AG04450 (cell line): ENCODE results near the gene SDK1. TPM values are rescaled to one million over a fixed set of nuclear protein-coding genes. Genes with fewer than 3 reads are reported as not detected.

Experiments
- CTCF ChIA-PET: fragments of 300-600, 350-600 bp; formaldehyde crosslinking; extraction: SDS; loops from one replicate; lab custom pipeline; 2022; ENCODE audit warnings: antibody characterized with exemption, inconsistent platforms; lab: Charles Lee
- POLR2A ChIA-PET: fragments of 350-600 bp; formaldehyde crosslinking; extraction: SDS; loops from one replicate; lab custom pipeline; 2021; ENCODE audit warnings: antibody characterized with exemption, inconsistent platforms; lab: Yijun Ruan, JAX
- DNase-seq: peaks from one replicate; pipeline ENCODE4 v3.0.0-alpha.2; 2011; ENCODE audit warnings: low read depth, low spot score
- H3K27ac ChIP-seq: one replicate; pipeline ENCODE4 v1.5.1; 2012; ENCODE audit warnings: low read depth, low read length, control low read depth
- H3K27me3 ChIP-seq: one replicate; pipeline ENCODE4 v1.6.0; 2012; ENCODE audit warnings: low read length; ENCODE audit not compliant: control insufficient read depth, insufficient read depth
- H3K4me3 ChIP-seq: 2 replicates; pipeline ENCODE4 v1.5.1; 2011; ENCODE audit warnings: mild to moderate bottlenecking, low read depth, low read length, control low read depth
- H3K9me3 ChIP-seq: 2 replicates; pipeline ENCODE4 v1.5.1; 2012; ENCODE audit warnings: low read length; ENCODE audit not compliant: control insufficient read depth, insufficient read depth
- CTCF ChIP-seq: IDR thresholded peaks from 2 replicates; pipeline ENCODE4 v1.5.1; 2011; ENCODE audit warnings: low read depth, low read length, control low read depth, inconsistent platforms
- polyA plus RNA-seq: library from polyadenylated mRNA; depleted of rRNA; stranded (reverse); fragments of >200 nt; gene quantifications from 2 replicates; pipeline ENCODE4 v1.2.3, GENCODE V29; 2011

SDK1 gene
- polyA plus RNA-seq, 1 experiment = 2.2 TPM

GRCh38 chr7:4119848-4120247, 818.8 kb downstream of the SDK1 start:
- no peaks in the 10 kb centered on the region for H3K27me3 ChIP-seq
- H3K4me3 ChIP-seq = no peak overlapping the region
- H3K9me3 ChIP-seq = peaks cover 57% of the 10 kb centered on the region
- CTCF ChIA-PET = no interaction called here
- no peak for DNase-seq
- TF ChIP-seq CTCF = no peak
- POLR2A ChIA-PET = no interaction called here
- no peak overlapping the region for H3K27ac ChIP-seq

- H3K9me3 ChIP-seq = peaks cover 56% of the 10 kb centered on the region
- H3K4me3 ChIP-seq = no peak overlapping the region
- CTCF ChIA-PET = no interaction called here
- no peak for DNase-seq
- TF ChIP-seq CTCF = no peak
- H3K27ac ChIP-seq = no peak overlapping the region
- H3K27me3 ChIP-seq = no peaks in the 10 kb centered on the region
- POLR2A ChIA-PET = no interaction called here
Measured at GRCh38 chr7:4123346-4123745, 822.3 kb downstream of the SDK1 start.

- Histone ChIP-seq H3K4me3 (no peak overlapping the region), H3K27me3 (no peaks in the 10 kb centered on the region), H3K9me3 (peaks cover 61% of the 10 kb centered on the region), H3K27ac (no peak overlapping the region)
- no peak for DNase-seq
- CTCF ChIA-PET = no interaction called here
- POLR2A ChIA-PET = no interaction called here
- TF ChIP-seq CTCF = no peak
Measured at GRCh38 chr7:4123823-4124222, 822.8 kb downstream of the SDK1 start.

GRCh38 chr7:4124556-4125477, 823.8 kb downstream of the SDK1 start:
- TF ChIP-seq CTCF = no peak
- Histone ChIP-seq H3K4me3 (no peak overlapping the region), H3K27me3 (no peaks in the 10 kb centered on the region), H3K9me3 (peaks cover 65% of the 10 kb centered on the region), H3K27ac (no peak overlapping the region)
- ChIA-PET CTCF (no interaction called here), POLR2A (no interaction called here)
- DNase-seq = no peak

GRCh38 chr7:4127909-4128560, 827.0 kb downstream of the SDK1 start:
- no peak for DNase-seq
- ChIA-PET POLR2A (no interaction called here), CTCF (no interaction called here)
- peaks cover 80% of the 10 kb centered on the region for H3K9me3 ChIP-seq
- TF ChIP-seq CTCF = no peak
- no peaks in the 10 kb centered on the region for H3K27me3 ChIP-seq
- H3K4me3 ChIP-seq = no peak overlapping the region
- no peak overlapping the region for H3K27ac ChIP-seq
